ENCODE results near the gene IDH3B.

- TF ChIP-seq CTCF (IDR thresholded peaks at IDR 0.05 in 8 of 11, conservative IDR thresholded peaks at IDR 0.05 in 3 of 11), result no peak
- no peak for TF ChIP-seq POLR2A (IDR thresholded peaks at IDR 0.05)
- TF ChIP-seq POLR2AphosphoS5 (IDR thresholded peaks at IDR 0.05), result no peak
Observed at GRCh38 chr20:2625062-2625461, 39.0 kb downstream of the IDH3B start.
